Measurements from ENCODE around the gene C16orf54. TPM values are rescaled to one million over a fixed set of nuclear protein-coding genes. Genes with fewer than 3 reads are reported as not detected.

C16orf54 gene
- total and polyA plus RNA-seq, 2 of the 4 experiments (the other 2 are of a cell fraction): not detected

- Histone ChIP-seq H3K23ac (ENCODE audit: low read depth, low read length) (no peak overlapping the region), H2BK5ac (ENCODE audit: low read depth, low read length, poor library complexity, severe bottlenecking) (no peak overlapping the region), H3K36me3 (ENCODE audit: control insufficient read depth, insufficient read depth, low read length) (no peaks in the 10 kb centered on the region), H3K4ac (ENCODE audit: low read depth, low read length) (no peak overlapping the region), H3K79me1 (ENCODE audit: low read depth in 1 of 2, low read length in 2 of 2) (no peaks in the 10 kb centered on the region), H2BK120ac (ENCODE audit: low read depth, low read length) (no peak overlapping the region), H3K9ac (ENCODE audit: low read depth, low read length) (no peak overlapping the region), H3K27ac (ENCODE audit: insufficient read depth, low read length) (no peak overlapping the region), H4K91ac (ENCODE audit: insufficient read depth, low read depth, low read length) (no peak overlapping the region), H3K4me2 (ENCODE audit: low read depth, low read length) (no peak overlapping the region), H4K8ac (ENCODE audit: low read depth in 2 of 2, low read length in 2 of 2) (no peak overlapping the region), H3K4me1 (ENCODE audit: control insufficient read depth, insufficient read depth, low read length) (peaks cover 1% of the 10 kb centered on the region; the same call in 1 of the 2 replicates), H3K4me3 (ENCODE audit: insufficient read depth, low read depth, low read length) (no peak overlapping the region), H3K9me1 (ENCODE audit: insufficient read depth, low read length) (no peaks in the 10 kb centered on the region), H3K27me3 (ENCODE audit: control insufficient read depth, insufficient read depth, low read length) (peaks cover 15% of the 10 kb centered on the region), H2BK20ac (ENCODE audit: low read depth, low read length) (no peak overlapping the region), H2AK5ac (ENCODE audit: low read depth, low read length) (no peak overlapping the region), H3K9me3 (ENCODE audit: control insufficient read depth, insufficient read depth, low read length) (no peaks in the 10 kb centered on the region), H2BK15ac (ENCODE audit: low read depth, low read length) (no peak overlapping the region), H3K56ac (ENCODE audit: extremely low read depth, insufficient read depth, low read length) (no peak overlapping the region), H2AK9ac (replicated peaks; ENCODE audit: low read depth, low read length, poor library complexity) (no peak overlapping the region), H4K20me1 (ENCODE audit: insufficient read depth, low read length) (no peaks in the 10 kb centered on the region), H3K14ac (replicated peaks; ENCODE audit: low read depth, low read length) (no peak overlapping the region), H3K18ac (ENCODE audit: low read depth, low read length) (no peak overlapping the region), H4K5ac (ENCODE audit: low read depth, low read length) (no peak overlapping the region), H2AFZ (replicated peaks; ENCODE audit: low read length, poor library complexity) (no peak overlapping the region)
- BruUV-seq (replicated peaks): no TSS peak
- ATAC-seq (ENCODE audit: low read depth) (no peak), DNase-seq (no peak)
- dilution Hi-C loops (cut with HindIII; ENCODE audit: low sequenced_read_pairs, unreplicated experiment) (no loop called here), intact Hi-C loops (cut with micrococcal nuclease) (no loop called here), in situ Hi-C loops (cut with MboI; ENCODE audit: low sequenced_read_pairs) (no loop called here)
- TF ChIP-seq FOS (IDR thresholded peaks at IDR 0.05; ENCODE audit: low read depth, low read length) (no peak), CHD1 (IDR thresholded peaks at IDR 0.05; ENCODE audit: low read depth, low read length) (no peak), MAFK (IDR thresholded peaks at IDR 0.05; ENCODE audit: low read depth, low read length) (no peak), MAZ (IDR thresholded peaks at IDR 0.05; ENCODE audit: borderline replicate concordance, low read depth, low read length) (no peak), RAD21 (IDR thresholded peaks at IDR 0.05; ENCODE audit: low read length) (no peak), USF2 (IDR thresholded peaks at IDR 0.05; ENCODE audit: low read depth, low read length) (no peak), BHLHE40 (IDR thresholded peaks at IDR 0.05; ENCODE audit: low read depth, low read length) (no peak), RCOR1 (IDR thresholded peaks at IDR 0.05; ENCODE audit: insufficient replicate concordance, low read length) (no peak), SMC3 (IDR thresholded peaks at IDR 0.05; ENCODE audit: low read depth, low read length) (no peak), NFE2L2 (IDR thresholded peaks at IDR 0.05; ENCODE audit: low read depth, low read length) (no peak), CEBPB (IDR thresholded peaks at IDR 0.05; ENCODE audit: low read depth, low read length) (no peak), POLR2A (IDR thresholded peaks at IDR 0.05; ENCODE audit: low read depth, low read length) (no peak)
- ChIA-PET CTCF (interaction anchor here (0.6 to 1.2 kb wide), 2 partner anchors 15 to 170 kb away, joined by 3 read pairs; no protein-coding TSS in a partner anchor), POLR2A (ENCODE audit: unreplicated experiment) (interaction anchor here (0.7 kb wide), 1 partner anchor 134 kb away, joined by 8 read pairs; no protein-coding TSS in a partner anchor)
- WGBS, 2 experiments (ENCODE audit: extremely low coverage in 2 of 2, insufficient read length in 1 of 2): 67% methylated on average over 2 of the region's 5 CpGs; no CpG with 5 or more reads in 1 of the 2 experiments
Measured at GRCh38 chr16:29774730-29775129, 28.9 kb upstream of the C16orf54 start.

All from IMR-90 (cell line).